SKM-1 treated with dmso at 0.1 percent for 144 hours (cell line): ENCODE data around the gene ARHGEF6.

Source experiments
- DNase-seq: peaks from one replicate; lab custom pipeline; 2025; ENCODE audit not compliant: unreplicated experiment; lab: John Stamatoyannopoulos, UW

ARHGEF6 gene

DNA sequence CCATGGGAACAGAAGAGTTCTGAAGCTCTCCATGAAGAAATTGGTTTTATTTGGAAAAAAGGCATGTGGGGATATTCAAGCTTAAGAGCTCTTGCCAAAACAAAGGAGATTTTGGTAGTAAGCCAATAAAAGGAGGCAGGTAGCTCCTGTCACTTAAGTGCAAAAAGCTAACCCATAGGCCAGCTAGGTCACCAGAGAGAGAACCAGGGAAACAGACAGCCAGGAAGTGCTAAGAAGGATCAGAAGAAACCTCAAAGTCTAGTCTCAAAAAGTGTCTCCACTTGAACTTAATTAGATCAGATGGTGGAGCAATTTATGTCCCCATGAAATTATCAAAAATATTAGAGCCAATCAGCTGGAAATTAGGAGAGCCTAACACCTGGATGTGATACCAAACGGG is 83.6 kb downstream of the ARHGEF6 start:
- no peak for DNase-seq

DNA sequence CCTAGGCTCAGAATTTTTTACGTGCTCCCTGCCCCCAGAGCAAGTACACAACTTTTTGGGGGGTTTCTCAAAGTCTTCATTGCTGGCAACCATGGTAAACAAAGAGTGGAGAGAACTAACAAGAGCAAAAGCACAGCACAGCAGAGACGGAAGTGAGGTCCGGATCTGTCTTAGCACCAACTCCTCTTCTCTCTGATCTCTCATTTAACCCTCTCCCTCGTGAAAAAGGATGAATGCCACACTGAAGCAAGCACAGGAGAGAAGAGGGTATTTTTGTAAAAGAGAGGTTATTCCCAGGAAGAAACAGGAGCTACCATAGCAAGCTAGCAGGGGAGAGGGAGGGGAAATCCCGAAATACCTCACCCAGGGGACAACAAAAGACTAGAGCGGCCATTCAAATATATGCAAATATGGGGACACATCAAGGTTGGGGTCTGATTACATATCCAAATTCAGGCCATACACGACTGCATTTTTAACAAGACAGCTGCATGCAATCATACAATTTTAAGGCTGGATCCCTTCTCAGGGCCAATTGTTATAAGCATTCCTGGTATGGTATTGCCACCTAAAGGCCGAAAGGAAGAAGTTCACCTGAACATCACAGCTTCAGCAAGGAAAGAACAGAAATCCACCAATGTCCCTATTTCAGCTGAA is 86.2 kb downstream of the ARHGEF6 start:
- peak; percentile 15 for DNase-seq

DNA sequence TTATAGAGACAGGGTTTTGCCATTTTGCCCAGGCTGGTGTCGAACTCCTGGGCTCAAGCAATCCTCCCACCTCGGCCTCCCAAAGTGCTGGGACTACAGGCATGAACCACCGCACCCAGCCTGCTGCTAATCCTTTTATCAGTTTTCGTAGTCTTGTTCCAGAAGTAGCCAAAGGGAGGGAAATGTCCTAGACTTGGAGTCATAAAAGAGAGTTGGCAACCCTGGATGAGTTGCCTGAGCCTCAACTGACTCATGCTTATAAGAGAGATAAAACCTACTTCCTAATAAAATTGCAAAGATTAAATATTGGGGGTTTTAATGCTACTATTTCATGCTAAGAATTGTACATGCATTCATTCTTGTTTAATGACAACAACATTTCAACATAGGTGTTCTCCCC is 88.5 kb downstream of the ARHGEF6 start:
- DNase-seq = no peak

DNA sequence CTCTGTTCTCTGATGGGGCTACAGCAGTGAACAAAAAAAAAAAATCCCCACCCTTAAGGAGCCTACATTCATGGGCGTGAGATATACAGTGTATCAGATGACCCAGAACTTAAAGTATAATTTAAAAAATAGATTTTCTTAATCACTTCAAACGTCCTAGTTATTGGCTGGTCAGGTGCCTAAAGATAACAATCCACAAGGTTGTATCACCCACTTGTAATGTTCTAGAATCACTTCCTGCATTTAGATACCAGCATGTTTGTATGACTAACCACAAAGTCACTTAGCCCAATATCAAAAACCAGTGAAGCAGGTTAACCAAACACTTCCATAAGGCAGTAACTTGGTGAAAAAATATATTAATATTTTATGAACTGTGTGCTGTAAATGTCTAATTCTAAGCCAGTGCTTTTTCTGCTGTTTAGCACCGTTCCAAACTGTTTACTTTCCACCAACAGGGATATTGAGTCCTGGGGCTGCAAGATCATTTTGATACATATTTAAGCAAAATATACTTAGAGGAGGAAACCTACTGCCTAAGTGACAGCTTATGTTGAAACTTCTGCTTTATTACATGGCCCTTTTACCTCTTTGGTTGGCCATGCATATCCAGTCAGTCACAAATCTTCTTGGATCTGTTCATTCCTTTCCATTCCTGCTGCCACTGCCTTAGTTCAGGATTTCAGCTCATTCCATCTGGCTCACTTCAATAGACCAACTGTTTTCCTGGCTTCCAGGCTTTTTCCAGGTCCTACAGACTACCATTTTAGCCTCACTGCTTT is 89.5 kb downstream of the ARHGEF6 start:
- DNase-seq = no peak

DNA sequence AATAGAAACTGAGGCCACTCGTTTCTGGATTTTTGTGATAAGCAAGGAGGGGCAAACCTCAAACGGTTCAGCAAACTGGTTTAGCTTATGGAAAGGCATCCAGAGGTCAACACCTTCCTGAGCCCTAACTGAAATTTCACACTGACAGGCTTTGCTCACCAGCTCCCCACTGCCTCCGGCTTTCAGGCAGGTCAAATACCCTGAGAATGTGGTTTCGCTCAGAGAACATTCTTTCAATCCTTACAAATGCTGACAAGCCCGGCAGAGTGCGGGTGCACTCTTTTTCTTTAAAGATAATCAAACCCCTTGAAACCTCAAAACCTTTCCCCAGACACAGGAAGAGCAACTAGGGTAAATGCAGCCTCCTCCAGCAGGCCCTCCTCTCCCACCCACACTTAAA is 91.3 kb downstream of the ARHGEF6 start:
- DNase-seq = no peak

DNA sequence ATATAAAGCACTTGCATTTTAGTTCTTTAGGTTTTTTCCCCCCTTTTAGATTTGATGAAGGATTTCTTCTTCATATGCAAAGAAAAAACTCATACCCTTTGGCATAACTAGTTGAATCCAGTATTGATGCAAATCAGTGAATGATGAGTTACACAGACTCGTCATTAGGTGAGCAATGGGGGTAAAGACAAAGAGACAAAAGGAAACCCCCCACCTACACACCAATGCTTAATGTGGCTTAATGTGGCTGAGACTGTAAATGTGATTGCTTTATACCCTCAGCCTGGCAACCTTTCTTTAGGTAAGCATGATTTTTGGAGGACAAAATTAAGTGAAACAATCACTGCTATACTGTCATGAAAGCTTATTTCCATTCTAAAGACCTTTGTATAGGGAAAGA is 93.3 kb downstream of the ARHGEF6 start:
- no peak for DNase-seq

DNA sequence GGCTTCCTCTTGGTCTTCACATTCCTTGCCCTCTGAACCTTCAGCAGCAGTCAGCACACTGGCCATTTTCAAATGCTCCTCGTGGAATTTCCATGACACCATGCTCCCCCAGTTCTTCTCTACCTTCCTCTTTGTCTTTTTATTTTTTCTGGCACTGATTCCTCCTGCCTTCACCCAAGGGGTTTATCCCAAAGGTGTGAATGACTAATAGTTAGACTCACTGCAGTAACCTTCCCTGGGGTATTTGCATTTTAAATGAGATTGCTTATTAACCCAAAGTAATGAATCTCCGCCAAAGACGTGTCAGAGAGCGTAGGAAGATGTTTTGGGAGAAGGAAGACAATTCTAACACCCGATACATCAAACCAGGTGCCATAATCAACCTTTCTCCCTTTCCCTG is 96.6 kb downstream of the ARHGEF6 start:
- DNase-seq = no peak

DNA sequence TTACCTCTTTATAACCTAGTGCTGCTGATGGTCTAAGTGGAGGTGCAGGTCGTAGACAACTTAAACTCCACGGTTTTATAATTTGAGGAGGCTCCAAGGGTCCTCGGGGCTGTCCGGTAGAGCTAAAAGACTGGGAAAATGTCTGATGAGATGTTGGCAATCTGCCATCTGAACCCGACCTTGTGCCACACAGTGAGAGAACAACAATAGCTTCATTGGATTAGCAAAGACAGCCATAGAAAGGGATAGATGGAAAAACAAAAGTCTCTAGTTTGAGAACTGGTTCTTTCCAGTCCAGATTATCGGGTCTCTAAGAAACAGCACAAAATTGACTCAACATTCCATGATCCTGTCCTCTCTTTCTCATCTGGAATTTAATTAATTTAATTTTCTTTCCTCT is 101.2 kb downstream of the ARHGEF6 start:
- no peak for DNase-seq

DNA sequence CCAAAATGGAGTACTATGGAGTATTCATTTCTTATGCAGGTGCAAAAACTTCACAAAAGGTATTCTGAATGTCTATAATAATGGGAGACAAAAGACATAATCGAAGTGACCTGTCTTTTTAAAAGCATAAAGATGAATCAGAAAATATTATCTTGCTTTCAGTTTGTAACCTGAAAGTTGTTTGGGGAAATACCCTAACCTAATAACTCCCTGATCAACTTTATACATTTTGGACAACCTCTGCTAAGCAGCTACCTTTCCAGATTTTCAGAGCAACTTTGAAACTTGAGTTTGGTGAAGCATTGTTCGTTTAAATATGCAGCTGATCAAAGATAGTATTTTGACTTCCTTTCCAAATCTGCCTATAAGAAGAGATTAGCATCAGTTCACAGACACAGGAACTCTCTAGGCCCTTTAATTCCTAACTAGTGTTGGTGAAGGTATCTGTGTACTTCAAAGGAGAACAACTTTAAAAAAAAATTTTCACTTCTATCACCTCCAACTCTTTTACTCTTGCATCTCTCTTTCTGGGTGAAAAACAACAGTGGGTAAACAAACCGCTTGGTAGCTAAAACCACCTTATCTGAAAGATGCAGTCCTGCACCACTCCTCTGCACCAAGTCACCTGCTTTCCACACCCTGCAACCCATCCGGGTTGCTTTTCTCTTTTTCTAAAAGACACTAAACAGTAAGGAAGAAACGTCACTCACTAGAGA is 106.3 kb downstream of the ARHGEF6 start:
- DNase-seq = no peak

DNA sequence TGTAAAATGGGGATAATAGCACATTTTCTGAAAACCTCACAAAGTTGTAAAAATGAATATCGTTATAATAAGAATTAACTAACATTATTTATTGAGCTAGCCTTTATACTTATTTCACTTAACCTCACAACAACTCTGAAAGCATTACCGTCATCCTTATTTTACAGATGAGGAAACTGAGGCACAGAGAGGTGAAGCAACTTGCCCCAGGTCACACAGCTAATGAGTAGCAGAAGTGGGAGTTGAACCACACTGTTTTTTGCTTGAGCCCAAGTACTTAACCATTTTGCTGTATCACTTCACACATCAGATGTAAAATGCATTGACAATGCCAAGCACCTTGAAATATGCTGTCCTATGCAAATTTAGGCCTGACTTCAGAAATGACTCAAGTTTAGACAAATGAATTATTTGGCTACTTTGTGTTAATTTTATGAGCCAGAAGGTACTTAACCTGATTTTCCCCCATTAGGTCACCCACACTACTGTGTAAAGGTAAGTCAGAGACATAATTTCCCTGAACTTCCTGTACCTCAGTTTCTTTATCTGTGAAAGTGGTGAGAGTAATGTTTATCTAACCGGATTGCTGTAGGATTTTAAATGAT is 109.6 kb downstream of the ARHGEF6 start:
- no peak for DNase-seq

DNA sequence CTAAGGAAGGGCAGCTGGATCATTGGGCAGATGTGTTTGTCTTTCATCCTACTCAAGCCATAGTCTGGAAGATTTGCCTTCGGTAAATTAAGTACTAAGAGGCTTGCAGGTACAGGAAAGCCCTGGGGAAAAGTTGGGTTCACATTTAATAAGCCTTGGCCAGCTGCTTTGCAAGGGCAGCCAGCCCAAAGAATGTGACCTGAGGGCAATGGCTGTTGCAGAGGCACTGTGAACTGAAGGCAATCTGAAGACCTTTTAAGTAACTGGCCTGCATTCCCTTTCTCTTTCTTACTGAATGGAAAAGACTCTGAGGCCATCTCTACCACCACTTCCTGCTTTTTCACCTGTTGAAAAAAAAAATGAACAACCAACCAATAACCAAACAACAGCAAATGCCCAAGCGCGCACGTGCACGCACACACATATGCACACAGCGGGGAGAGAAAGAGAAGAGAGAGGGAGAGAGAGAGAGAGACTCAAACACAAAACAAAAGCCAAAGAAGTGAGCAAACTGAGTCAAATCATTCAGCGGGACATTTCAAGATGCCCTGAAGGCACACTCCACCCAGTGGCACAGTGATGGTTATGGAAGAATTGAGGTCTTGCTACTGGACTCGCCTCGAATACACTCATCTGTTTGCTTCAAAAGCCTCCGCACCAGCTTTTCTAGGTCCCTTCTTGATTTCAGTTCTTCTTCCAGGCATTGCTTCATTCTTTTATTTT is 113.1 kb downstream of the ARHGEF6 start:
- no peak for DNase-seq

DNA sequence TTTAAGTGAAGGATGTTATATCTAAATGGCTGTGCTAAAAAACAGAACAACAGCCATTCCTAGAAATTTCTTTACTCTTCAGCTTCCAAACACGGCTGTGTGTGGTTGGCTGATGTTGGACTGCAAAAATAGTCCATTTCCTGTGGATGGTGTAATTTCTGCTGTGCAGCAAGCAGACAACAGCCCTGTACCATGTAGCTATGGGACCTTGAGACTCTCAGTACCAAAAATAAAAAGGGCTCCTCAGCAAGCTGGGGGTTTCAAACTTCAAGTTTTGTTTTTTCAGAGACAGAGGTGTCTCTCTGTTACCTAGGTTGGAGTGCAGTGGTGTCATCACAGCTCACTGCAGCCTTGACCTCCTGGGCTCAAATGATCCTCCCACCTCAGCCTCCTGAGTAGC is 114.6 kb downstream of the ARHGEF6 start:
- no peak for DNase-seq

DNA sequence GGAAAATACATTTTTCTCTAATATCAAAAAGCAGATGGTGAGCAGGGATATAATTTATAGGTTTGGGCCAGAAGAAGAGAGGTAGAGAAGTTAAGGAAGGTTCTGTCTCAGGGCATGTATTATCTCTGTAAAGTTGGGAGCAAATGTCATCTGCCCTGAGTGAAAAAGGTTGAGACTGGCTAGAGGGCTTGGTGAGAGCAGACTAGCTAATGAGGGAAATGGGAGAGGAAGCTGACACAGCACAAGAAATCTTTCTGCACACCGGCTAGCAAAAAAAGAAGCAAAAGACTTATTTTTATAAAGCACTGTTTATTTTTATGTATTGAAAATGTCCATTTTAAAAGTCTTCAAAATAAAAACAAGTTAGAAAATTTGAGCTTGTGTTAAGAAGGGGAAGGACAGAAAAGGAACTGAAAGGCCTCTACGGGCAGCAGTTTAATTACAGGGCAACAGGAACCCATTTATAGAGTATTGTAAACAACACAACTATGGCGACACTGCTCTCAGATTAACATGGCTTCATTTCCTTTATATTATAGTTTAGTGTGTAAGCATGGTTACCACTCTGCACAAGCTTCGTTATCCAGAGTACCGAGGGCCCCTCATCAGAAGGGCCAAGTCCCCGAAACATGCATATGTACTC is 115.4 kb downstream of the ARHGEF6 start:
- no peak for DNase-seq

DNA sequence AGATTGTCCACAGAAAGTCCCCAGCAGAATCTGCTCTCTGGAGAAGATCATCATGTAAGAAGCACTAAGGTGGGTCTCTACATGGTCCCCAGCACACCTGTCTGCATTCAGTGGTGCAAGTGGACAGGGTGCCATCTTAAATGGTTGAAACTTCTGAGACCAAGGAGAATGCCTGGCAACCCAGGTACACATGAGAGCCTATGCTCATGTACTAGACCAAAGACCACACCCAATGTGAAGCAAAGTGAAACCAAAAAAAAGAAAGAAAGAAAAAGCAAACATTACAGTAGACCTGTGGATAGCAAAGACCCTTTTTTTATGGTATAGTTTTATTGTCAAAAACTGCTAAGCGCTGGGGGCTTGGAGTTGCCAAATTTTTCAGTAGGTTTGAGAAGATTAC is 117.8 kb downstream of the ARHGEF6 start:
- no peak for DNase-seq

DNA sequence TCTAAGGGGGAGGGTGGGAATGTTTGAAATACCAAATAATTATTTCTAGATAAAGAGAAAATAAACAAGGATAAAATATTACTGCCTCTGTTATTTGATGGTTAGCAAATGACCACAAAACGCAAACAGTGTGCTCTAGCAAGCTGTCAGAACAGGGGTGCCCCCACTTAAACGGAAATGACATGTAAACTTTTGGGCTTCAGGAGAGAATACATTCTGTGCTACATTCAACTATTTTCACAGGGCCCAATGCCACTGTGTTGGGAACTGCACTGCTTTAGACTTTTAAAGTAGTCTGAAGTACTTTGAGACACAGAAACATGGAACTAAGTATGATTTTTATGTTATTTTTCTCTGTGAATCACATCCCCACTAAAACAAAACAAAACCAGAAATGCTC is 118.6 kb downstream of the ARHGEF6 start:
- DNase-seq = no peak

DNA sequence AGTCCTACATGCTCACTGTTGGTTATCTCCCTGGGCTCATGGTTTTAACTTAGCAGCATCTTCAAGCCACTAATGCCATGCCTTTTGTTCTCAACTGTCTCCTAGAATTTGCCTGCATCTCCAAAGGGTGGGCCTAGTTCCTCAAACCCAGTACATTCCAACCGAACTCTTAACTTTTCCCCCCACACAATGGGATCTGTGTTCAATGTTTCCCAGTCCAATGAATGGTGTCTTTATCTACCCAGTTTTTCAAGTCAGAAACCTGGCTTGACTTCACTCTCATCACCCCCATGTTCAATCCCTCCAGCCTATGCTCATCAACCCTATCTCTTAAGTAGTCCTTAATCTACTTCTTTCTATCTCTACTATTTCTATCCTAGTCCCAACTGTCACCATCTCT is 119.8 kb downstream of the ARHGEF6 start:
- no peak for DNase-seq

DNA sequence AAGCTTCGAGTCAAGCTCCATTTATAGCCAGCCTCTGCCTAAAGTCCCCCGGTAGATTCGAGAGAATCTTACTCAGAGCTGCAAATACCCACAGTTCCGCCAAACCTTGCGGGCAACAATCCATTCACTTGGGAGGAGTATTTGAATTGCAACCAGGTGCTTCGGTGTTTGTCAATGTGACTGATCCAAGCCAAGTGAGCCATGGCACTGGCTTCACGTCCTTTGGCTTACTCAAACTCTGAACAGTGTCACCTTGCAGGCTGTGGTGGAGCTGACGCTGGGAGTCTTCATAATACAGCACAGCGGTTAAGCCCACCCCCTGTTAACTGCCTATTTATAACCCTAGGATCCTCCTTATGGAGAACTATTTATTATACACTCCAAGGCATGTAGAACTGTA is 121.6 kb downstream of the ARHGEF6 start:
- no peak for DNase-seq

DNA sequence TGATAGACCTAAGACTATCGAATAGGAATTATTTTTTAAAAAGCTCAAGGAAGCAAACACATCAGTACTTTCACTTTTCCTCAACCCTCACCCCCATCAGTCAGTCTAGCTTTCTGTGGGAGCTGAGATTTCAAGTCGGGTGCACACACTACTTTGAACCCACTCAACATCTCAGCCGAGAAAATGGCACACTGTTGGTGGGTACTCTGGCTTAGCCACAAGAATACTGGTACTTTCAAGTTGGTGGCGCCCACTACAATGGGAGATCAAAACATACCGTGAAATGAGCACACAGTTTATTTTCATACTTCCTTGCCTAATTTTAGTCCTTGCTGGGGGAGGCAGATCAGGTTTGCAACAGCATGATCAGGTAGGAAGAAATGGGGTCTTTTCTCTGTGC is 122.6 kb downstream of the ARHGEF6 start:
- DNase-seq = no peak

DNA sequence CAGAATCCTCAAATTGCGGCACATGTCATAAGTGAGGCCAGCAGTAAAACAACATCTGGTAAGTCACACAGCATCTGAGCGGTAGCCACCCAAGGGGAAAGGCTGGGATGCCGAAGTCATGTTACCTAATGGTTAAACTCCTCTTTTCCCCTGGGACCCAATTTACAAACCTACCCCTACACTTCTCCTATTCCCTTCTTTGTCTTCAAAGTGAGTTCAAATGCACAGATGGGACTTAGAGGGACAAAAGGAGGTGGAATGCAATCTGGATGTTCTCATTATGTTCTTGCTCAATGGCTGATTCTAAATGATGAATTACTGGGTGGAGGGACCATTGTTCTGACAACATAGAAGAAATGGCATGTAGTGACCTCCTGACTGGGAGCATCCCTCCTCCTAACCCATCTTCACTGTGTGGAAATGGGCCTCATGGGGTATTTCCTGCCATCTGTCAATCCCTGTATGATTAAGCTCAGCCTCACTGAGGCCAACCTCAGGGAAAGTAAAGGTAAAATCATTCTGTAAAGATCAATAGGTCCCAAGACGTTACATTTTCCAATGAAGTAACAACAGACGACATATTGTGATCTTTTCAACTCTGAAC is 124.3 kb downstream of the ARHGEF6 start:
- DNase-seq = no peak
